Measurements from ENCODE around the gene CRIP3.

The CRIP3 gene

GRCh38 chr6:43325876-43326275, 17.2 kb upstream of the CRIP3 start:
- TF ChIP-seq CTCF (conservative IDR thresholded peaks at IDR 0.05; ENCODE audit: control insufficient read depth, insufficient read depth, low read depth, low read length) = no peak
- DNase-seq (ENCODE audit: low read depth) = no peak
- no peak overlapping the region for H3K4me3 ChIP-seq (ENCODE audit: control insufficient read depth, low read depth, low read length)

GRCh38 chr6:43318011-43318410, 9.4 kb upstream of the CRIP3 start:
- no peak for TF ChIP-seq CTCF (conservative IDR thresholded peaks at IDR 0.05; ENCODE audit: control insufficient read depth, insufficient read depth, low read depth, low read length)
- H3K4me3 ChIP-seq (ENCODE audit: control insufficient read depth, low read depth, low read length) = no peak overlapping the region
- DNase-seq (ENCODE audit: low read depth) = no peak

- H3K4me3 ChIP-seq (ENCODE audit: control insufficient read depth, low read depth, low read length) = no peak overlapping the region
- no peak for DNase-seq (ENCODE audit: low read depth)
- no peak for TF ChIP-seq CTCF (conservative IDR thresholded peaks at IDR 0.05; ENCODE audit: control insufficient read depth, insufficient read depth, low read depth, low read length)
These were observed 5.2 kb upstream of the CRIP3 start for GRCh38 chr6:43313813-43314212.

GRCh38 chr6:43311666-43312065, 3.0 kb upstream of the CRIP3 start:
- DNase-seq (ENCODE audit: low read depth) = no peak
- H3K4me3 ChIP-seq (ENCODE audit: control insufficient read depth, low read depth, low read length) = no peak overlapping the region
- TF ChIP-seq CTCF (conservative IDR thresholded peaks at IDR 0.05; ENCODE audit: control insufficient read depth, insufficient read depth, low read depth, low read length) = no peak

GRCh38 chr6:43310624-43311023, 2.0 kb upstream of the CRIP3 start:
- TF ChIP-seq CTCF (conservative IDR thresholded peaks at IDR 0.05; ENCODE audit: control insufficient read depth, insufficient read depth, low read depth, low read length) = no peak
- DNase-seq (ENCODE audit: low read depth) = no peak
- no peak overlapping the region for H3K4me3 ChIP-seq (ENCODE audit: control insufficient read depth, low read depth, low read length)

- no peak for DNase-seq (ENCODE audit: low read depth)
- no peak overlapping the region for H3K4me3 ChIP-seq (ENCODE audit: control insufficient read depth, low read depth, low read length)
- TF ChIP-seq CTCF (conservative IDR thresholded peaks at IDR 0.05; ENCODE audit: control insufficient read depth, insufficient read depth, low read depth, low read length) = no peak
These were observed 1.5 kb upstream of the CRIP3 start for GRCh38 chr6:43310134-43310533.

- no peak for TF ChIP-seq CTCF (conservative IDR thresholded peaks at IDR 0.05; ENCODE audit: control insufficient read depth, insufficient read depth, low read depth, low read length)
- H3K4me3 ChIP-seq (ENCODE audit: control insufficient read depth, low read depth, low read length) = peak overlapping the region; percentile 32
- no peak for DNase-seq (ENCODE audit: low read depth)
These were observed 408 bp upstream of the CRIP3 start for GRCh38 chr6:43308990-43309477.

Measured in fibroblast of mammary gland (primary cell).